OCI-LY1 (cell line): ENCODE measurements around the gene LMO2.

Experiments
- H2AFZ ChIP-seq: fragments of 200-600 bp; sonication (generic), shearing (Covaris generic); 2 replicates; pipeline ENCODE4 v1.6.0; 2014; ENCODE audit warnings: antibody characterized with exemption, mild to moderate bottlenecking, low read length
- H3F3A ChIP-seq: fragments of 200-600 bp; sonication (generic), shearing (Covaris generic); 2 replicates; pipeline ENCODE4 v1.6.0; 2014; ENCODE audit warnings: mild to moderate bottlenecking, antibody characterized with exemption, low read length, moderate library complexity; ENCODE audit not compliant: insufficient read depth
- H3K27ac ChIP-seq: fragments of 200-600 bp; sonication (generic); 2 replicates; pipeline ENCODE4 v1.5.1; 2014; ENCODE audit warnings: low read length, mixed run types, mild to moderate bottlenecking, low read depth; ENCODE audit not compliant: poor library complexity, severe bottlenecking
- H3K27me3 ChIP-seq: fragments of 200-600 bp; sonication (generic); 2 replicates; pipeline ENCODE4 v1.6.0; 2014; ENCODE audit warnings: antibody characterized with exemption, mild to moderate bottlenecking, low read length, moderate library complexity; ENCODE audit not compliant: insufficient read depth
- H3K36me3 ChIP-seq: fragments of 200-600 bp; sonication (generic); 2 replicates; pipeline ENCODE4 v1.6.1; 2014; ENCODE audit warnings: mild to moderate bottlenecking, antibody characterized with exemption, low read length, moderate library complexity, mixed read lengths; ENCODE audit not compliant: insufficient read depth
- H3K4me1 ChIP-seq: fragments of 200-600 bp; sonication (generic); 2 replicates; pipeline ENCODE4 v1.5.1; 2014; ENCODE audit warnings: mild to moderate bottlenecking, low read length, moderate library complexity; ENCODE audit not compliant: insufficient read depth, severe bottlenecking
- H3K4me2 ChIP-seq: fragments of 200-600 bp; sonication (generic), shearing (Covaris generic); 2 replicates; pipeline ENCODE4 v1.6.1; 2014; ENCODE audit warnings: low read length
- H3K4me3 ChIP-seq: fragments of 200-600 bp; sonication (generic); 2 replicates; pipeline ENCODE4 v1.5.1; 2014; ENCODE audit warnings: low read length, low read depth, mild to moderate bottlenecking, mixed read lengths; ENCODE audit not compliant: poor library complexity, severe bottlenecking
- H3K79me2 ChIP-seq: fragments of 200-600 bp; shearing (Covaris generic); 2 replicates; pipeline ENCODE4 v1.6.1; 2016; ENCODE audit warnings: mixed run types, low read length, mixed read lengths; ENCODE audit not compliant: insufficient read depth
- H3K9ac ChIP-seq: fragments of 200-600 bp; sonication (generic), shearing (Covaris generic); 2 replicates; pipeline ENCODE4 v1.6.1; 2014; ENCODE audit warnings: mild to moderate bottlenecking, low read length, mixed read lengths
- H3K9me2 ChIP-seq: fragments of 200-600 bp; sonication (generic), shearing (Covaris generic); 2 replicates; pipeline ENCODE4 v1.6.1; 2014; ENCODE audit warnings: low read depth, mild to moderate bottlenecking, low read length, mixed read lengths
- H3K9me3 ChIP-seq: fragments of 200-600 bp; shearing (Covaris generic); 2 replicates; pipeline ENCODE4 v1.6.1; 2014; ENCODE audit warnings: low read length, mixed read lengths
- H4K20me1 ChIP-seq: fragments of 200-600 bp; sonication (generic), shearing (Covaris generic); 2 replicates; pipeline ENCODE4 v1.6.0; 2016; ENCODE audit warnings: mild to moderate bottlenecking, low read length; ENCODE audit not compliant: insufficient read depth
- EZH2 ChIP-seq: fragments of 200-600 bp; sonication (generic), shearing (Covaris generic); IDR thresholded peaks from 2 replicates; pipeline ENCODE4 v1.8.0; 2017; ENCODE audit warnings: borderline replicate concordance, mixed run types, mild to moderate bottlenecking, antibody characterized with exemption, low read length, moderate library complexity, mixed read lengths
- TF ChIP-seq, protein P1 (sequence below): fragments of 200-600 bp; sonication (generic), shearing (Covaris generic); IDR thresholded peaks from 2 replicates; pipeline ENCODE4 v1.5.1; 2017; ENCODE audit warnings: mild to moderate bottlenecking, antibody characterized with exemption, low read length, moderate library complexity, mixed read lengths

The LMO2 gene

DNA sequence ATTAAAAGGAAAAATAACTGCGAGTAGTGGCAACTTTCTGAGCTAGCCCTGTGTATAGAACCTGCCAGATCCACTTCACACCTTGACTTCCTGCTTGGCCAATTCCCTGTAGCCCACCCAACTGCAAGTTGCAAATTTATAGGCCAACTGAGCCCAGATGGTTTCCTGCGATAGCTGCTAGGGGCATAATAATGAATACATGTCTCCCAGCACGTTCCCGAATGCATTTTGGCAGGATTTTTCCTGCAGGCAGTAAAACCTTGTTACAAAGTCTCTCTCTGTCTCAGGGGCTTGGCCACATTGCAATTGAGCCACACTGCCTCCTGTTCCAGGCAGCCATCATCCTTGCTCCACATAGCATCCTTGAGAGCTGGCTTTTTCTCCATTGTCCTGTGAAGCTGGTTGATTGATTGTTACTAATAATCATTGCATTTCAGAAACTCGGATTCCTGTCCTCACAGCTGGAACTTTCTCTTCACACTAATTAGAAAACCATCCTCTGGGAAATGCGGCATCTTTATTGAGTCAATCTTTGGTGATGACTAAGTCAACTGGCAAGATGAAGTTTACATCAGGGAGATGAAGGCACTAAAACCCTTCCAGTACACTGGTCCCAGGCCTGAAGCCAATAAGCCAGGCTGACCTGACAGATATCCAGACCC lies 18.6 kb upstream of the LMO2 start:
- Histone ChIP-seq H3K9me3 (no peaks in the 10 kb centered on the region), H4K20me1 (no peaks in the 10 kb centered on the region), H2AFZ (no peak overlapping the region), H3K4me2 (no peak overlapping the region), H3K9ac (no peak overlapping the region), H3K27me3 (no peaks in the 10 kb centered on the region), H3K4me1 (no peaks in the 10 kb centered on the region), H3K9me2 (no peaks in the 10 kb centered on the region), H3K27ac (no peak overlapping the region), H3K79me2 (no peaks in the 10 kb centered on the region), H3K4me3 (no peak overlapping the region), H3F3A (no peaks in the 10 kb centered on the region), H3K36me3 (no peaks in the 10 kb centered on the region)
- no peak for TF ChIP-seq EZH2
- TF ChIP-seq, protein P1, sequence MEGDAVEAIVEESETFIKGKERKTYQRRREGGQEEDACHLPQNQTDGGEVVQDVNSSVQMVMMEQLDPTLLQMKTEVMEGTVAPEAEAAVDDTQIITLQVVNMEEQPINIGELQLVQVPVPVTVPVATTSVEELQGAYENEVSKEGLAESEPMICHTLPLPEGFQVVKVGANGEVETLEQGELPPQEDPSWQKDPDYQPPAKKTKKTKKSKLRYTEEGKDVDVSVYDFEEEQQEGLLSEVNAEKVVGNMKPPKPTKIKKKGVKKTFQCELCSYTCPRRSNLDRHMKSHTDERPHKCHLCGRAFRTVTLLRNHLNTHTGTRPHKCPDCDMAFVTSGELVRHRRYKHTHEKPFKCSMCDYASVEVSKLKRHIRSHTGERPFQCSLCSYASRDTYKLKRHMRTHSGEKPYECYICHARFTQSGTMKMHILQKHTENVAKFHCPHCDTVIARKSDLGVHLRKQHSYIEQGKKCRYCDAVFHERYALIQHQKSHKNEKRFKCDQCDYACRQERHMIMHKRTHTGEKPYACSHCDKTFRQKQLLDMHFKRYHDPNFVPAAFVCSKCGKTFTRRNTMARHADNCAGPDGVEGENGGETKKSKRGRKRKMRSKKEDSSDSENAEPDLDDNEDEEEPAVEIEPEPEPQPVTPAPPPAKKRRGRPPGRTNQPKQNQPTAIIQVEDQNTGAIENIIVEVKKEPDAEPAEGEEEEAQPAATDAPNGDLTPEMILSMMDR: no peak

DNA sequence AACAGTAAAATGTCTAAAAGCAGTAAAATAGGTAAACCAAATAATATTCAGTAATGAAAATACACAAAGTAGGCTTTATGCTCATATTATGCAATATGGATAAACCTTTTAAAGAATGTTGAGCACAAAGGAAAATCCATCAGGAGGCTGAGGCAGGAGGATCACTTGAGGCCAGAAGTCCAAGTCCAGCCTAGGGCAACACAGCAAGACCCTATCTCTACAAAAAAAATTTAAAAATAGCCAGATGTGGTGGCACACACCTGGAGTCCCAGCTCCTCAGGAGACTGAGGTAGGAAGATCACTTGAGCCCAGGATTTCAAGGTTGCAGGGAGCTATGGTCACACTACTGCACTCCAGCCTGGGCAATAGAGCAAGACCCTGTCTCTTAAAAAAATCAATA lies 17.7 kb upstream of the LMO2 start:
- Histone ChIP-seq H2AFZ (no peak overlapping the region), H3K4me2 (no peak overlapping the region), H3K27ac (no peak overlapping the region)

DNA sequence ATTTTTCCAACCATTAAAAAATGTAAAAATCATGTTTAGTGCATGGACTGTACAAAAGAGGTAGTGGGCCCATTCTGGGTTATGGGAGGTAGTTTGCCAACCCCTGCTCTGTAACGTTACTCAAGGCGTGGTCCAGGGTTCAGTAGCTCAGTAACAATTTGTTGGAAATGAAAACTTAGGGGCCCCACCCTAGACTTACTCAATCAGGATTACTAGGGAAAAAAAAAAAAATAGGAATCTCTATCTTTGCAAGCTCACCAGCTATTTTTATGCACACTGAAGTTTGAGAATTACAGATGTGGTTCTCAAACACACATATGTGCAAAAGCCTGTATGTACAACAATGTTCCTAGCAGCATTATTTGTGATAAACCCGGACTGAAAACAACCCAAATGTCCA lies 17.3 kb upstream of the LMO2 start:
- no peaks in the 10 kb centered on the region for H3K36me3 ChIP-seq
- no peak overlapping the region for H3K9ac ChIP-seq
- no peaks in the 10 kb centered on the region for H3K27me3 ChIP-seq
- H3K4me1 ChIP-seq: no peaks in the 10 kb centered on the region
- no peaks in the 10 kb centered on the region for H3K9me2 ChIP-seq
- no peak overlapping the region for H3K4me2 ChIP-seq
- H4K20me1 ChIP-seq: no peaks in the 10 kb centered on the region
- no peak overlapping the region for H2AFZ ChIP-seq
- no peak overlapping the region for H3K4me3 ChIP-seq
- no peaks in the 10 kb centered on the region for H3K79me2 ChIP-seq
- no peak for TF ChIP-seq EZH2
- TF ChIP-seq, protein P1: no peak
- H3K27ac ChIP-seq: no peak overlapping the region
- no peaks in the 10 kb centered on the region for H3K9me3 ChIP-seq
- no peaks in the 10 kb centered on the region for H3F3A ChIP-seq

More for the DNA sequence above, 17.7 kb upstream of the LMO2 start:
- Histone ChIP-seq H3K4me3 (no peak overlapping the region), H3F3A (no peaks in the 10 kb centered on the region), H3K36me3 (no peaks in the 10 kb centered on the region), H4K20me1 (no peaks in the 10 kb centered on the region), H3K27me3 (no peaks in the 10 kb centered on the region), H3K4me1 (no peaks in the 10 kb centered on the region), H3K9ac (no peak overlapping the region), H3K9me3 (no peaks in the 10 kb centered on the region), H3K79me2 (no peaks in the 10 kb centered on the region), H3K9me2 (no peaks in the 10 kb centered on the region)
- TF ChIP-seq, protein P1: no peak
- TF ChIP-seq EZH2: no peak
